Neural progenitor cell (in vitro differentiated cells): Measurements from ENCODE around the gene SPATA9. TPM values are rescaled to one million over a fixed set of nuclear protein-coding genes. Genes with fewer than 3 reads are reported as not detected.

Experiments
- DNase-seq: peaks from one replicate; pipeline ENCODE4 v3.0.0-alpha.2; 2016; ENCODE audit warnings: low spot score
- H2AFZ ChIP-seq: fragments of 200-600 bp; sonication (generic); replicated peaks from 2 replicates; pipeline ENCODE4 v1.6.1; 2016; ENCODE audit warnings: antibody characterized with exemption
- H3F3A ChIP-seq: fragments of 200-600 bp; sonication (generic); 2 replicates; pipeline ENCODE4 v1.6.1; 2016; ENCODE audit warnings: antibody characterized with exemption, low read depth
- H3K27ac ChIP-seq: fragments of 200-600 bp; sonication (generic); 2 replicates; pipeline ENCODE4 v1.5.1; 2016; ENCODE audit warnings: mild to moderate bottlenecking
- H3K27me3 ChIP-seq: fragments of 200-600 bp; sonication (generic); 2 replicates; pipeline ENCODE4 v1.6.1; 2016; ENCODE audit warnings: mild to moderate bottlenecking, moderate library complexity
- H3K36me3 ChIP-seq: fragments of 200-600 bp; sonication (generic); 2 replicates; pipeline ENCODE4 v1.5.1; 2016
- H3K4me1 ChIP-seq: fragments of 200-600 bp; sonication (generic); 2 replicates; pipeline ENCODE4 v1.6.1; 2016; ENCODE audit warnings: mixed run types
- H3K4me2 ChIP-seq: fragments of 200-600 bp; sonication (generic); 2 replicates; pipeline ENCODE4 v1.6.1; 2016
- H3K4me3 ChIP-seq: fragments of 200-600 bp; sonication (generic); 2 replicates; pipeline ENCODE4 v1.5.1; 2016
- H3K79me2 ChIP-seq: fragments of 200-600 bp; sonication (generic); 2 replicates; pipeline ENCODE4 v1.6.1; 2016; ENCODE audit warnings: low read depth
- H3K9ac ChIP-seq: fragments of 200-600 bp; sonication (generic); 2 replicates; pipeline ENCODE4 v1.6.1; 2016
- H3K9me3 ChIP-seq: fragments of 200-600 bp; sonication (generic); 2 replicates; pipeline ENCODE4 v1.5.1; 2016; ENCODE audit warnings: low read depth
- H4K20me1 ChIP-seq: fragments of 200-600 bp; sonication (generic); 2 replicates; pipeline ENCODE4 v1.6.1; 2016; ENCODE audit warnings: low read depth
- H3K27ac Mint-ChIP-seq: 3 replicates; pipeline ENCODE4 v1.8.0; 2021; ENCODE audit warnings: mixed read lengths
- H3K27me3 Mint-ChIP-seq: 2 replicates; pipeline ENCODE4 v1.8.0; 2022; ENCODE audit warnings: low read depth, mild to moderate bottlenecking, inconsistent platforms, moderate library complexity, mixed read lengths; ENCODE audit not compliant: insufficient read depth
- H3K36me3 Mint-ChIP-seq: 3 replicates; pipeline ENCODE4 v1.8.0; 2021; ENCODE audit warnings: mixed read lengths
- H3K4me1 Mint-ChIP-seq: 3 replicates; pipeline ENCODE4 v1.8.0; 2021; ENCODE audit warnings: mixed read lengths
- H3K4me3 Mint-ChIP-seq: 3 replicates; pipeline ENCODE4 v1.8.0; 2021; ENCODE audit warnings: mild to moderate bottlenecking, moderate library complexity, mixed read lengths
- H3K9me3 Mint-ChIP-seq: 3 replicates; pipeline ENCODE4 v1.8.0; 2020; ENCODE audit warnings: mixed read lengths
- EZH2 ChIP-seq: fragments of 200-600 bp; sonication (generic); IDR thresholded peaks from 2 replicates; pipeline ENCODE4 v1.6.1; 2017; ENCODE audit warnings: antibody characterized with exemption, mild to moderate bottlenecking, moderate library complexity
- EZH2phosphoT487 ChIP-seq: fragments of 200-600 bp; sonication (generic); IDR thresholded peaks from 2 replicates; pipeline ENCODE4 v1.6.1; 2017; ENCODE audit warnings: antibody characterized with exemption
- total RNA-seq: library from RNA; depleted of rRNA; stranded (reverse); fragments of >200 nt; gene quantifications from 2 replicates; pipeline ENCODE4 v1.2.3, GENCODE V29; 2015; ENCODE audit warnings: low replicate concordance
- TF ChIP-seq, protein P1 (sequence below): fragments of 200-600 bp; sonication (generic); IDR thresholded peaks from 2 replicates; pipeline ENCODE4 v1.5.1; 2017; ENCODE audit warnings: antibody characterized with exemption, mild to moderate bottlenecking

The SPATA9 gene
- total RNA-seq, 1 donor from 2014 or later, result not detected

DNA sequence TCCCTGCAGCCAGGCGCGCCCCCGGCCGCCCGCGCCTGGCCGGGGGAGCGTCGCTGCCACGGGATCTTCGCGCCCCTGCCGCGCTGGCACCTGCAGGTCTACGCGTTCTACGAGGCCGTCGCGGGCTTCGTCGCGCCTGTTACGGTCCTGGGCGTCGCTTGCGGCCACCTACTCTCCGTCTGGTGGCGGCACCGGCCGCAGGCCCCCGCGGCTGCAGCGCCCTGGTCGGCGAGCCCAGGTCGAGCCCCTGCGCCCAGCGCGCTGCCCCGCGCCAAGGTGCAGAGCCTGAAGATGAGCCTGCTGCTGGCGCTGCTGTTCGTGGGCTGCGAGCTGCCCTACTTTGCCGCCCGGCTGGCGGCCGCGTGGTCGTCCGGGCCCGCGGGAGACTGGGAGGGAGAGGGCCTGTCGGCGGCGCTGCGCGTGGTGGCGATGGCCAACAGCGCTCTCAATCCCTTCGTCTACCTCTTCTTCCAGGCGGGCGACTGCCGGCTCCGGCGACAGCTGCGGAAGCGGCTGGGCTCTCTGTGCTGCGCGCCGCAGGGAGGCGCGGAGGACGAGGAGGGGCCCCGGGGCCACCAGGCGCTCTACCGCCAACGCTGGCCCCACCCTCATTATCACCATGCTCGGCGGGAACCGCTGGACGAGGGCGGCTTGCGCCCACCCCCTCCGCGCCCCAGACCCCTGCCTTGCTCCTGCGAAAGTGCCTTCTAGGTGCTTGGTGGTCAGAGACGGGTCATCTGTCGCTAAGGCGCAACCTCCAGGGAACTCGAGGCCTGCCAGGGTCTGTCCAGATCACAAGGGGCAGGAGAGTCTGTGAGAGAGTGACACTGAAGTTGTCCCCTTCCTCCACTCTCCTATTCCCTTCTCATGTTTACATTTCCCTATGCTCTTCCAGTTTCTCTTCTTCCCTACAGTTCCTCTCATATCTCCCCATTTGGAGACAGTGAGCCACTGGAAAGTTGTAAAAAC is 61.6 kb downstream of the SPATA9 start:
- no peak for TF ChIP-seq EZH2phosphoT487
- peak; percentile 72 for TF ChIP-seq EZH2
- TF ChIP-seq, protein P1, sequence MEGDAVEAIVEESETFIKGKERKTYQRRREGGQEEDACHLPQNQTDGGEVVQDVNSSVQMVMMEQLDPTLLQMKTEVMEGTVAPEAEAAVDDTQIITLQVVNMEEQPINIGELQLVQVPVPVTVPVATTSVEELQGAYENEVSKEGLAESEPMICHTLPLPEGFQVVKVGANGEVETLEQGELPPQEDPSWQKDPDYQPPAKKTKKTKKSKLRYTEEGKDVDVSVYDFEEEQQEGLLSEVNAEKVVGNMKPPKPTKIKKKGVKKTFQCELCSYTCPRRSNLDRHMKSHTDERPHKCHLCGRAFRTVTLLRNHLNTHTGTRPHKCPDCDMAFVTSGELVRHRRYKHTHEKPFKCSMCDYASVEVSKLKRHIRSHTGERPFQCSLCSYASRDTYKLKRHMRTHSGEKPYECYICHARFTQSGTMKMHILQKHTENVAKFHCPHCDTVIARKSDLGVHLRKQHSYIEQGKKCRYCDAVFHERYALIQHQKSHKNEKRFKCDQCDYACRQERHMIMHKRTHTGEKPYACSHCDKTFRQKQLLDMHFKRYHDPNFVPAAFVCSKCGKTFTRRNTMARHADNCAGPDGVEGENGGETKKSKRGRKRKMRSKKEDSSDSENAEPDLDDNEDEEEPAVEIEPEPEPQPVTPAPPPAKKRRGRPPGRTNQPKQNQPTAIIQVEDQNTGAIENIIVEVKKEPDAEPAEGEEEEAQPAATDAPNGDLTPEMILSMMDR, result peak; percentile 20
- peak; percentile 75 for DNase-seq
- Histone ChIP-seq H4K20me1 (no peaks in the 10 kb centered on the region), H3K9me3 (no peaks in the 10 kb centered on the region), H3K27ac (no peak overlapping the region), H2AFZ (peak overlapping the region; percentile 99), H3K4me2 (peak overlapping the region; percentile 96), H3F3A (peaks cover 12% of the 10 kb centered on the region), H3K79me2 (no peaks in the 10 kb centered on the region), H3K4me3 (peak overlapping the region; percentile 51), H3K36me3 (no peaks in the 10 kb centered on the region), H3K27me3 (peaks cover 69% of the 10 kb centered on the region), H3K9ac (no peak overlapping the region), H3K4me1 (peaks cover 13% of the 10 kb centered on the region)
- H3K36me3 Mint-ChIP-seq, result no peaks in the 10 kb centered on the region
- H3K9me3 Mint-ChIP-seq, result no peaks in the 10 kb centered on the region
- H3K4me3 Mint-ChIP-seq, result peak overlapping the region; percentile 86
- H3K27me3 Mint-ChIP-seq, result peaks cover 35% of the 10 kb centered on the region
- no peak overlapping the region for H3K27ac Mint-ChIP-seq
- peaks cover 12% of the 10 kb centered on the region for H3K4me1 Mint-ChIP-seq

DNA sequence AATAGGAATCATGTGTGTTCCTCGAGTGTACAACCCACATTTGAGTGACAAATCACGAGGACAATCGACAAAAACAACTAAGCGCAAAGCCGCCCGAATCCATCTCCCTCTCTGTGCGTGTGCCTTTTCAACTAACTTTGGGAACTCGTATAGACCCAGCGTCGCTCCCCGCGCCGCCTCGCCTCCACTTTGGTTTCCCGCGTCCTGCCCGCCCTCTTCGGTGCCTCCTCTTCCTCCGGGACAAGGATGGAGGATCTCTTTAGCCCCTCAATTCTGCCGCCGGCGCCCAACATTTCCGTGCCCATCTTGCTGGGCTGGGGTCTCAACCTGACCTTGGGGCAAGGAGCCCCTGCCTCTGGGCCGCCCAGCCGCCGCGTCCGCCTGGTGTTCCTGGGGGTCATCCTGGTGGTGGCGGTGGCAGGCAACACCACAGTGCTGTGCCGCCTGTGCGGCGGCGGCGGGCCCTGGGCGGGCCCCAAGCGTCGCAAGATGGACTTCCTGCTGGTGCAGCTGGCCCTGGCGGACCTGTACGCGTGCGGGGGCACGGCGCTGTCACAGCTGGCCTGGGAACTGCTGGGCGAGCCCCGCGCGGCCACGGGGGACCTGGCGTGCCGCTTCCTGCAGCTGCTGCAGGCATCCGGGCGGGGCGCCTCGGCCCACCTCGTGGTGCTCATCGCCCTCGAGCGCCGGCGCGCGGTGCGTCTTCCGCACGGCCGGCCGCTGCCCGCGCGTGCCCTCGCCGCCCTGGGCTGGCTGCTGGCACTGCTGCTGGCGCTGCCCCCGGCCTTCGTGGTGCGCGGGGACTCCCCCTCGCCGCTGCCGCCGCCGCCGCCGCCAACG is 62.5 kb downstream of the SPATA9 start, which contains the start of gene GPR150:
GPR150 (plus strand) TSS at position 58 of the 840 bp plus-strand sequence; CDS start at position 247, 189 bp downstream.
- H3K9ac ChIP-seq, result no peak within 1 kb of the TSS
- H3K4me2 ChIP-seq, result peak within 1 kb of the TSS; percentile 96
- H4K20me1 ChIP-seq, result no peaks in the 10 kb centered on the region
- Mint-ChIP-seq H3K4me1 (peaks cover 12% of the 10 kb centered on the region), H3K27ac (no peak within 1 kb of the TSS), H3K27me3 (peaks cover 35% of the 10 kb centered on the region), H3K9me3 (no peaks in the 10 kb centered on the region), H3K36me3 (no peaks in the 10 kb centered on the region), H3K4me3 (peak within 1 kb of the TSS; percentile 90)
- peak within 1 kb of the TSS; percentile 51 for H3K4me3 ChIP-seq
- TF ChIP-seq EZH2, result peak; percentile 95
- TF ChIP-seq EZH2phosphoT487, result peak; percentile 78
- TF ChIP-seq, protein P1, result no peak
- H3K27me3 ChIP-seq, result peaks cover 69% of the 10 kb centered on the region
- H3K4me1 ChIP-seq, result peaks cover 13% of the 10 kb centered on the region
- DNase-seq, result peak; percentile 76
- H3K9me3 ChIP-seq, result no peaks in the 10 kb centered on the region
- no peak within 1 kb of the TSS for H3K27ac ChIP-seq
- H3F3A ChIP-seq, result peaks cover 12% of the 10 kb centered on the region
- no peaks in the 10 kb centered on the region for H3K79me2 ChIP-seq
- peak within 1 kb of the TSS; percentile 99 for H2AFZ ChIP-seq
- H3K36me3 ChIP-seq, result no peaks in the 10 kb centered on the region

DNA sequence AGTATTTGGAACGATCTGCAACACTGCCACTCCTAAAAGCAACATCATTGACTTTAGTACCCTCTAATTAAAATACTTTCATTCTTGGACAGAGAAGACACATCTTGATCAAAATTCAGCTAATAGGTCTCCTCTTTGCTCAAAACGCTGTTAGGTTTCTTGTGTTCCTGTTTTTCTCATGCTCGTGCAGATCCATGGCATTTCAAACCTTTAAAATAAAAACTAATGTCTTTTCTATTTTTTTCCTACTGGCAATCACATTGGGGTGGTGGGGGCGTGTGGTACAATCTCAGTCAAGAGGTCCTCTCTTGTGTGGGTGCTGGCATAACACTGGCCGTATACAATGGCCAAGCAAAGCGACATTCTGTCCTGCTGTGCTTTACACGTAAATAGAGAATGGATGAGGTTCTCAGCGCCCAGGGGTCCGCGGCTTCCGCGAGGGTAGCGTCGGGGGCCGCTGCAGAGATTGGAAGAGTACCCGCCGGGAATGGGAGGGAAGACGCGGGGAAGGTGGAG is 63.2 kb downstream of the SPATA9 start:
- TF ChIP-seq, protein P1, result no peak
- TF ChIP-seq EZH2, result peak; percentile 65
- Histone ChIP-seq H4K20me1 (no peaks in the 10 kb centered on the region), H3K27ac (no peak overlapping the region), H3K4me2 (peak overlapping the region; percentile 96), H3F3A (peaks cover 12% of the 10 kb centered on the region), H3K79me2 (no peaks in the 10 kb centered on the region), H3K9ac (no peak overlapping the region), H3K27me3 (peaks cover 69% of the 10 kb centered on the region), H3K36me3 (no peaks in the 10 kb centered on the region), H3K4me3 (peak overlapping the region; percentile 51), H3K9me3 (no peaks in the 10 kb centered on the region), H2AFZ (peak overlapping the region; percentile 99), H3K4me1 (peaks cover 13% of the 10 kb centered on the region)
- peaks cover 12% of the 10 kb centered on the region for H3K4me1 Mint-ChIP-seq
- no peaks in the 10 kb centered on the region for H3K9me3 Mint-ChIP-seq
- H3K4me3 Mint-ChIP-seq, result peak overlapping the region; percentile 90
- peaks cover 35% of the 10 kb centered on the region for H3K27me3 Mint-ChIP-seq
- no peak overlapping the region for H3K27ac Mint-ChIP-seq
- peaks cover 2% of the 10 kb centered on the region for H3K36me3 Mint-ChIP-seq
- peak; percentile 38 for DNase-seq
